ENCODE measurements around the gene IL17REL.

GRCh38 chr22:50041361-50042065 is 28.9 kb upstream of the IL17REL start:
- TF ChIP-seq, protein P1, sequence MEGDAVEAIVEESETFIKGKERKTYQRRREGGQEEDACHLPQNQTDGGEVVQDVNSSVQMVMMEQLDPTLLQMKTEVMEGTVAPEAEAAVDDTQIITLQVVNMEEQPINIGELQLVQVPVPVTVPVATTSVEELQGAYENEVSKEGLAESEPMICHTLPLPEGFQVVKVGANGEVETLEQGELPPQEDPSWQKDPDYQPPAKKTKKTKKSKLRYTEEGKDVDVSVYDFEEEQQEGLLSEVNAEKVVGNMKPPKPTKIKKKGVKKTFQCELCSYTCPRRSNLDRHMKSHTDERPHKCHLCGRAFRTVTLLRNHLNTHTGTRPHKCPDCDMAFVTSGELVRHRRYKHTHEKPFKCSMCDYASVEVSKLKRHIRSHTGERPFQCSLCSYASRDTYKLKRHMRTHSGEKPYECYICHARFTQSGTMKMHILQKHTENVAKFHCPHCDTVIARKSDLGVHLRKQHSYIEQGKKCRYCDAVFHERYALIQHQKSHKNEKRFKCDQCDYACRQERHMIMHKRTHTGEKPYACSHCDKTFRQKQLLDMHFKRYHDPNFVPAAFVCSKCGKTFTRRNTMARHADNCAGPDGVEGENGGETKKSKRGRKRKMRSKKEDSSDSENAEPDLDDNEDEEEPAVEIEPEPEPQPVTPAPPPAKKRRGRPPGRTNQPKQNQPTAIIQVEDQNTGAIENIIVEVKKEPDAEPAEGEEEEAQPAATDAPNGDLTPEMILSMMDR (IDR thresholded peaks at IDR 0.05): no peak
- no peak for TF ChIP-seq POLR2A (IDR thresholded peaks at IDR 0.05)
